ENCODE measurements around the gene EIF3L.

- TF ChIP-seq MAX (IDR thresholded peaks at IDR 0.05; ENCODE audit: low read depth, low read length) (no peak), CTCF (IDR thresholded peaks at IDR 0.05 in 2 of 3, conservative IDR thresholded peaks at IDR 0.05 in 1 of 3; ENCODE audit: control insufficient read depth in 2 of 3, extremely low read depth in 1 of 3, insufficient read depth in 1 of 3, low read depth in 3 of 3, low read length in 3 of 3) (no peak), POLR2AphosphoS2 (IDR thresholded peaks at IDR 0.05; ENCODE audit: low read depth, low read length) (no peak), USF2 (IDR thresholded peaks at IDR 0.05; ENCODE audit: borderline replicate concordance, low read depth, low read length) (no peak), ATF2 (IDR thresholded peaks at IDR 0.05; ENCODE audit: low read length) (no peak), POLR2A (IDR thresholded peaks at IDR 0.05; ENCODE audit: low read depth, low read length) (no peak), MTA3 (IDR thresholded peaks at IDR 0.05; ENCODE audit: borderline replicate concordance, low read length) (no peak), JUND (IDR thresholded peaks at IDR 0.05; ENCODE audit: low read depth, low read length) (no peak), POLR2AphosphoS5 (IDR thresholded peaks at IDR 0.05; ENCODE audit: low read length) (no peak)
Observed at GRCh38 chr22:37855462-37855861, 6.2 kb downstream of the EIF3L start.
